SK-N-MC (cell line): ENCODE measurements around the gene NSMCE4A.

Experiments
- EZH2 ChIP-seq: fragments of 200-600 bp; sonication (generic); IDR thresholded peaks from one replicate; pipeline ENCODE4 v1.6.1; 2017; ENCODE audit warnings: antibody characterized with exemption
- FOXP2 ChIP-seq: optimal IDR thresholded peaks from 2 replicates; pipeline ENCODE3; 2011; ENCODE audit warnings: mild to moderate bottlenecking, moderate library complexity; ENCODE audit not compliant: insufficient read depth; ENCODE audit errors: extremely low read length, control extremely low read depth
- POLR2AphosphoS5 ChIP-seq: IDR thresholded peaks from 2 replicates; pipeline ENCODE4 v1.6.1; 2012; ENCODE audit warnings: mild to moderate bottlenecking, low read depth, low read length, borderline replicate concordance

- TF ChIP-seq POLR2AphosphoS5 (no peak), EZH2 (no peak), FOXP2 (no peak)
Observed at GRCh38 chr10:122018491-122018890, 43.5 kb upstream of the NSMCE4A start.
